SK-N-MC (cell line): Measurements from ENCODE around the gene PIGK.

Experiments
- DNase-seq: peaks from one replicate; pipeline ENCODE4 v3.0.0-alpha.2; 2011; ENCODE audit warnings: low read depth, low spot score
- H3K27ac ChIP-seq: fragments of 200-600 bp; sonication (generic); 2 replicates; pipeline ENCODE4 v1.5.1; 2016; ENCODE audit warnings: mixed run types
- H3K36me3 ChIP-seq: fragments of 200-600 bp; sonication (generic); 2 replicates; pipeline ENCODE4 v1.6.1; 2017; ENCODE audit warnings: antibody characterized with exemption, low read length, mixed read lengths; ENCODE audit not compliant: insufficient read depth
- H3K4me3 ChIP-seq: fragments of 200-600 bp; sonication (generic); 2 replicates; pipeline ENCODE4 v1.5.1; 2016
- H3K9ac ChIP-seq: fragments of 200-600 bp; sonication (generic); 2 replicates; pipeline ENCODE4 v1.8.0; 2017; ENCODE audit warnings: mixed run types, mixed read lengths; ENCODE audit not compliant: insufficient read length
- H3K9me3 ChIP-seq: fragments of 200-600 bp; sonication (generic); 2 replicates; pipeline ENCODE4 v1.6.1; 2017; ENCODE audit warnings: low read depth, mild to moderate bottlenecking, antibody characterized with exemption, low read length, moderate library complexity, mixed read lengths
- EZH2 ChIP-seq: fragments of 200-600 bp; sonication (generic); IDR thresholded peaks from one replicate; pipeline ENCODE4 v1.6.1; 2017; ENCODE audit warnings: antibody characterized with exemption
- FOXP2 ChIP-seq: optimal IDR thresholded peaks from 2 replicates; pipeline ENCODE3; 2011; ENCODE audit warnings: mild to moderate bottlenecking, moderate library complexity; ENCODE audit not compliant: insufficient read depth; ENCODE audit errors: extremely low read length, control extremely low read depth
- POLR2AphosphoS5 ChIP-seq: IDR thresholded peaks from 2 replicates; pipeline ENCODE4 v1.6.1; 2012; ENCODE audit warnings: mild to moderate bottlenecking, low read depth, low read length, borderline replicate concordance

Gene PIGK

GRCh38 chr1:77234943-77235342, 15.7 kb upstream of the PIGK start:
- DNase-seq, result no peak
- Histone ChIP-seq H3K9me3 (no peaks in the 10 kb centered on the region), H3K36me3 (no peaks in the 10 kb centered on the region), H3K9ac (no peak overlapping the region), H3K4me3 (no peak overlapping the region), H3K27ac (no peak overlapping the region)
- TF ChIP-seq FOXP2, result no peak
- TF ChIP-seq EZH2, result no peak
- TF ChIP-seq POLR2AphosphoS5, result no peak

DNA sequence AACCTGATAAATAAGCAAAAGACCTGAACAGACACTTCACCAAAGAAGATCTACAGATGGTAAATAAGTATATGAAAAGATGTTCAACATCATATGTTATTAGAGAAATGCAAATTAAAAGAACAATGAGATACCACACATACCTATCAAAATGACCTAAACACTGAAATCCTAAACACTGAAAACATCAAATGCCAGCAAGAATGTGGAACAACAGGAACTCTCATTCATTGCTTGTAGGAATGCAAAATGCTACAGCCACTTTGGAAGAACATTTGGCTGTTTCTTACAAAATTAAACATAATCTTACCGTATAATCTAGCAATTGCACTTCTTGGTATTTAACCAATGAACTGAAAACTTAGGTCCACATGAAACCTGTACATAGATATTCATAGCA, 14.9 kb upstream of the PIGK start:
- no peak for TF ChIP-seq POLR2AphosphoS5
- no peaks in the 10 kb centered on the region for H3K9me3 ChIP-seq
- H3K27ac ChIP-seq, result no peak overlapping the region

GRCh38 chr1:77232829-77233228, 13.6 kb upstream of the PIGK start:
- Histone ChIP-seq H3K9ac (no peak overlapping the region), H3K9me3 (no peaks in the 10 kb centered on the region), H3K27ac (no peak overlapping the region), H3K36me3 (no peaks in the 10 kb centered on the region), H3K4me3 (no peak overlapping the region)
- no peak for DNase-seq
- TF ChIP-seq EZH2 (no peak), FOXP2 (no peak), POLR2AphosphoS5 (no peak)

More for the DNA sequence above, 14.9 kb upstream of the PIGK start:
- H3K9ac ChIP-seq, result no peak overlapping the region
- no peak overlapping the region for H3K4me3 ChIP-seq
- DNase-seq, result no peak
- H3K36me3 ChIP-seq, result no peaks in the 10 kb centered on the region

DNA sequence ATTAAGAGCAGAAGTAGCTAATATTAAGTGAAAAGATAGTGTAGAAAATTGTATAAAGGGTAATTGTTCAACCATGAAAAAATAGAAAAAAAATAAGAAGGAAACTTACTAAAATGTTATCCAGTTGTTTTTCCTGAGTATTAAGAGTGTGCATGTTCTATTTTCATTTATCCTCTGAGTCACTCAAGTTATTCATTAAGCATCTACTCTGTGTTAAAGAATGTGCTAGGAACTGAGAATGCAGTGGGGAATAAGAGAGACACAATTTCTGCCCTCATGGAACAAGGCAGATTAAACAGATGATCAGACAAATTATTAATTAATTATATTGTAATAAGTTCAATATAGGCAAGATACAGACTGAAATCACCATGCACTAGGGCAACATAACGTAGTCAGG, 10.8 kb upstream of the PIGK start:
- H3K9ac ChIP-seq, result no peak overlapping the region
- H3K36me3 ChIP-seq, result no peaks in the 10 kb centered on the region
- H3K4me3 ChIP-seq, result no peak overlapping the region
- H3K27ac ChIP-seq, result no peak overlapping the region
- no peaks in the 10 kb centered on the region for H3K9me3 ChIP-seq
- TF ChIP-seq EZH2 (no peak), POLR2AphosphoS5 (no peak), FOXP2 (no peak)
- no peak for DNase-seq

- H3K4me3 ChIP-seq, result no peak overlapping the region
- no peaks in the 10 kb centered on the region for H3K9me3 ChIP-seq
- H3K36me3 ChIP-seq, result no peaks in the 10 kb centered on the region
- no peak overlapping the region for H3K9ac ChIP-seq
- H3K27ac ChIP-seq, result no peak overlapping the region
- TF ChIP-seq POLR2AphosphoS5 (no peak), EZH2 (no peak)
- no peak for DNase-seq
These were observed 9.6 kb upstream of the PIGK start for GRCh38 chr1:77228836-77229235.

GRCh38 chr1:77227381-77227780, 8.2 kb upstream of the PIGK start:
- no peak for DNase-seq
- TF ChIP-seq POLR2AphosphoS5 (no peak), FOXP2 (no peak), EZH2 (no peak)
- H3K9ac ChIP-seq, result no peak overlapping the region
- no peak overlapping the region for H3K27ac ChIP-seq
- no peak overlapping the region for H3K4me3 ChIP-seq
- no peaks in the 10 kb centered on the region for H3K36me3 ChIP-seq
- H3K9me3 ChIP-seq, result no peaks in the 10 kb centered on the region

- no peaks in the 10 kb centered on the region for H3K9me3 ChIP-seq
- no peak for DNase-seq
- TF ChIP-seq FOXP2 (no peak), POLR2AphosphoS5 (no peak), EZH2 (no peak)
- H3K27ac ChIP-seq, result no peak overlapping the region
- H3K9ac ChIP-seq, result no peak overlapping the region
- H3K36me3 ChIP-seq, result peaks cover 5% of the 10 kb centered on the region; the same call in 1 of the 2 replicates
- no peak overlapping the region for H3K4me3 ChIP-seq
These were observed 3.3 kb upstream of the PIGK start for GRCh38 chr1:77222496-77222895.

- TF ChIP-seq POLR2AphosphoS5, result no peak
- TF ChIP-seq EZH2, result no peak
- TF ChIP-seq FOXP2, result no peak
- DNase-seq, result no peak
- H3K4me3 ChIP-seq, result no peak overlapping the region
These were observed 1.6 kb upstream of the PIGK start for GRCh38 chr1:77220687-77221463.

More at GRCh38 chr1:77220687-77221463, 1.6 kb upstream of the PIGK start:
- H3K36me3 ChIP-seq, result peaks cover 5% of the 10 kb centered on the region; the same call in 1 of the 2 replicates
- H3K9ac ChIP-seq, result no peak overlapping the region
- H3K27ac ChIP-seq, result no peak overlapping the region
- no peaks in the 10 kb centered on the region for H3K9me3 ChIP-seq
